Retinal pigment epithelial cell (primary cell): Measurements from ENCODE around the gene MIR17HG.

ENCODE experiments used
- DNase-seq: peaks from one replicate; pipeline ENCODE4 v3.0.0-alpha.2; 2010; ENCODE audit warnings: low read depth
- H3K4me3 ChIP-seq: 2 replicates; pipeline ENCODE4 v1.5.1; 2011; ENCODE audit warnings: mild to moderate bottlenecking, low read length, control low read depth, moderate library complexity
- CTCF ChIP-seq: conservative IDR thresholded peaks from 2 replicates; pipeline ENCODE4 v1.5.1; 2011; ENCODE audit warnings: low read depth, low read length, control low read depth, inconsistent platforms

The MIR17HG gene

GRCh38 chr13:91383836-91384235 is 36.3 kb downstream of the MIR17HG start:
- DNase-seq: no peak
- no peak for TF ChIP-seq CTCF
- no peak overlapping the region for H3K4me3 ChIP-seq

GRCh38 chr13:91384896-91385295 is 37.4 kb downstream of the MIR17HG start:
- TF ChIP-seq CTCF: no peak
- H3K4me3 ChIP-seq: no peak overlapping the region
- DNase-seq: no peak

DNA sequence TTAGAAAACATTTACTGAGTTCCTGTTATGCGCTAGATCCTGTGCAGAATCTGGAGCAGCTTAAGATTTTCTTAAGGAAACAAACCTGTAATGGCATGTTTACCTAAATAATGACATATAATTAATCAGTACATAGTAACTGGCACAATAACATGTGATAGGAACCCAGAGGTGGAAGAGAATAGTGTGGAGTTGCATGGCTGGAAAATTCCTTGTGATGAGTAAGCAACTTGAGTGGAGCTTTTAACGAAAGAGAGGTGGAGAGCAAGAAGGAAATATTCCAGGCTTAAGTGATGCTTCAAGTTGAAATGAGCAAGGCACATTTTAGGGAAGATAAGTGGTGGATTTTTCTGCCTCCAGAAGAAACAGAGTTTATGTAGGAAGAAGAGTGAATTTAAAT is 41.7 kb downstream of the MIR17HG start:
- TF ChIP-seq CTCF: no peak
- H3K4me3 ChIP-seq: no peak overlapping the region
- no peak for DNase-seq

DNA sequence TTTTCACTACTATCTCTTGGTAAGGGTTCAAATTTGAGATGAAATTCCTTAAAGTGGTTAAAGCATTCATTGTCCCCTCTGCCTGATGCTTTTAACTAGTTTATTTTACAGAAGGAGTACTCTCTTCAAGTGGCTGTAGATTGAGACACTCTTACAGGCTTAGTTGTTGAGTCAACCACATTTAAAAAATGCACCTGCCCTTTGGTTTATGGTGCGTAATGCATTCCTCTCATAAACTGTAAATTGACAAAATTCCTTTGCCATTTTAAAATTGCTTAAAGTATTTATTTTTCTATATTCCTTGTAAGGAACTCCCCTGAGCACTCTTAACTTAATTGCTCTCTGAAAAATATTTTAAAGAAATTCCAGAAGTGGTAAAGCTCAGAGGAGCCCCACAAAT is 50.1 kb downstream of the MIR17HG start:
- no peak for TF ChIP-seq CTCF
- no peak overlapping the region for H3K4me3 ChIP-seq
- no peak for DNase-seq

- TF ChIP-seq CTCF: no peak
- DNase-seq: no peak
- H3K4me3 ChIP-seq: peak within 1 kb of the TSS; percentile 64
Measured at GRCh38 chr13:91398413-91399188, 51.1 kb downstream of the MIR17HG start, which contains the start of gene GPC5. Gene GPC5 (plus strand): TSS chr13:91398621.

DNA sequence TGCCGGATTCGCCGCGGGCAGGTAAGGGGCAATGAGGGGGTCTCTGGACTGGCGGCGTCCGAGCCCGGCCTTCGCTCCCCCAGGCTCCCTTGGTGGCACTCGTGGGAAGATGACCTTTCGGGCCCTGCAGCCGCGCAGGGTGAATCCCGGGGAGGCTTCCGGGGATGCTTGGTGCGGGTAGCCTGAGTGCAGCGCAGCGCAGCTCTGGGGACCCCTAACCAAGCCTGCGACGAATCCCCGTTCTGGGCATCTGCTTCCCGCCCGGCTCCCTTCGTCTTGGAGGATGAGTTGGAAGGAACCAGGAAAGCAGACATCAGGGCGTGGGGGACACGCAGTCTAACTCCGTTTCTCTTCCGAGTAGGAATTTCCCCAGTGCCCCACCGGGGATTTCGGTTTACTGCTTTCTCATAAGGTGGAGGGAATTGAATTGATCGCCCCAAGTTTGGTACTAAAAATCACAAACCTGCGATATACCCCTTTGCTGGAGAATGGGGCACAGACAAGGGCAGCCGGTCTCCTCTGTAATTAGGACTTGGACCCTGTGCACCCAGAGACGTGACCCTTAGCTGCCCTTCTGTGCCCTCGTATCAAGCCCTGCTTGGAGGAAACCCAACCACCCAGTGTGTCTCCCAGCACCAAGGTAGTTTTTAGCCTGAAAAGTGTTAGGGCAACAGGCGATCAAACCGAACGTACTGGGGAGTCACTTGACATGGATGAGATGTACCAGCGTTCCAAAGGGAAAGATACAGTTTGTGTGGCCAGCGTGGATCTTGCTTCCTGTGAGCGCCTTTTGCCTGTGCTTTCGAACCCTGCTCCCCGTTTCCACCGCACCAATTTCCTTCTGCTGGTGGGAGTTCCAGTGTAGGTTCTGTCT is 51.9 kb downstream of the MIR17HG start:
- peak overlapping the region; percentile 64 for H3K4me3 ChIP-seq
- no peak for DNase-seq
- no peak for TF ChIP-seq CTCF
